Measurements from ENCODE around the gene ADGRD1.

The ADGRD1 gene

GRCh38 chr12:131026754-131027153 is 73.0 kb downstream of the ADGRD1 start:
- DNase-seq: no peak

- DNase-seq: no peak
Observed at GRCh38 chr12:131027264-131027663, 73.6 kb downstream of the ADGRD1 start.

GRCh38 chr12:131027876-131028586 is 74.3 kb downstream of the ADGRD1 start:
- DNase-seq: no peak

- no peak for DNase-seq
Observed at GRCh38 chr12:131028587-131029338, 75.1 kb downstream of the ADGRD1 start.

- DNase-seq: no peak
Observed at GRCh38 chr12:131030472-131031328, 77.0 kb downstream of the ADGRD1 start.

- no peak for DNase-seq
Observed at GRCh38 chr12:131032082-131032750, 78.5 kb downstream of the ADGRD1 start.

- DNase-seq: no peak
Observed at GRCh38 chr12:131033486-131033885, 79.8 kb downstream of the ADGRD1 start.

- no peak for DNase-seq
Observed at GRCh38 chr12:131033886-131034482, 80.3 kb downstream of the ADGRD1 start.

GRCh38 chr12:131034631-131035244 is 81.0 kb downstream of the ADGRD1 start:
- DNase-seq: no peak

GRCh38 chr12:131035245-131035681 is 81.6 kb downstream of the ADGRD1 start:
- no peak for DNase-seq

- DNase-seq: no peak
Observed at GRCh38 chr12:131038159-131038558, 84.5 kb downstream of the ADGRD1 start.

GRCh38 chr12:131038961-131039950 is 85.5 kb downstream of the ADGRD1 start:
- no peak for DNase-seq

GRCh38 chr12:131040491-131040890 is 86.8 kb downstream of the ADGRD1 start:
- no peak for DNase-seq

GRCh38 chr12:131041216-131041967 is 87.7 kb downstream of the ADGRD1 start:
- no peak for DNase-seq

GRCh38 chr12:131041968-131042833 is 88.5 kb downstream of the ADGRD1 start:
- DNase-seq: no peak

- no peak for DNase-seq
Observed at GRCh38 chr12:131042834-131043245, 89.1 kb downstream of the ADGRD1 start.

GRCh38 chr12:131043401-131043871 is 89.7 kb downstream of the ADGRD1 start:
- DNase-seq: no peak

- no peak for DNase-seq
Observed at GRCh38 chr12:131044136-131044535, 90.4 kb downstream of the ADGRD1 start.
